Caco-2 (cell line): ENCODE data around the gene ICAM1. TPM values are rescaled to one million over a fixed set of nuclear protein-coding genes. Genes with fewer than 3 reads are reported as not detected.

Source experiments
- BruUV-seq: library from RNA; stranded (reverse); fragments of 400-500 nt; replicated peaks from 2 replicates; lab custom pipeline; 2021; lab: Mats Ljungman, UMichigan
- CTCF ChIA-PET: fragments of 300-600 bp; sonication (Branson Sonifier 250); formaldehyde crosslinking; loops from one replicate; lab custom pipeline; 2022; ENCODE audit warnings: antibody characterized with exemption; lab: Charles Lee
- POLR2A ChIA-PET: fragments of 300-600 bp; sonication (Branson Sonifier 250); formaldehyde crosslinking; loops from one replicate; lab custom pipeline; 2022; ENCODE audit warnings: antibody characterized with exemption; lab: Charles Lee
- DNase-seq, 2 experiments: peaks; one replicate each; pipeline versions ENCODE4 v3.0.0 to v3.0.0-alpha.2; 2020 to 2022
- H3K27me3 ChIP-seq: replicated peaks from 2 replicates; pipeline ENCODE4 v1.6.0; 2011; ENCODE audit warnings: low read length; ENCODE audit not compliant: control insufficient read depth, insufficient read depth
- H3K36me3 ChIP-seq: 2 replicates; pipeline ENCODE4 v1.5.1; 2011; ENCODE audit warnings: low read length; ENCODE audit not compliant: control insufficient read depth, insufficient read depth
- H3K4me1 ChIP-seq: fragments of 250-450 bp; sonication (Bioruptor Pico); 2 replicates; pipeline ENCODE4 v1.5.1; 2020; ENCODE audit warnings: mild to moderate bottlenecking
- H3K4me3 ChIP-seq: 2 replicates; pipeline ENCODE4 v1.5.1; 2011; ENCODE audit warnings: low read depth, mild to moderate bottlenecking, control low read depth, low read length
- H3K9me3 ChIP-seq: fragments of 250-450 bp; sonication (Bioruptor Pico); 2 replicates; pipeline ENCODE4 v1.5.1; 2020; ENCODE audit warnings: mild to moderate bottlenecking, moderate library complexity
- H3K27ac Mint-ChIP-seq: one replicate; pipeline ENCODE4 v1.8.0; 2022; ENCODE audit warnings: mixed read lengths; ENCODE audit not compliant: unreplicated experiment
- H3K27me3 Mint-ChIP-seq: one replicate; pipeline ENCODE4 v1.8.0; 2022; ENCODE audit warnings: mixed read lengths; ENCODE audit not compliant: insufficient read depth, unreplicated experiment
- H3K36me3 Mint-ChIP-seq: one replicate; pipeline ENCODE4 v1.8.0; 2022; ENCODE audit warnings: mild to moderate bottlenecking, mixed read lengths; ENCODE audit not compliant: insufficient read depth, unreplicated experiment
- H3K4me1 Mint-ChIP-seq: one replicate; pipeline ENCODE4 v1.8.0; 2022; ENCODE audit warnings: low read depth, mixed read lengths; ENCODE audit not compliant: unreplicated experiment
- H3K4me3 Mint-ChIP-seq: one replicate; pipeline ENCODE4 v1.8.0; 2022; ENCODE audit warnings: mild to moderate bottlenecking, moderate library complexity, mixed read lengths; ENCODE audit not compliant: unreplicated experiment
- H3K9me3 Mint-ChIP-seq: one replicate; pipeline ENCODE4 v1.8.0; 2022; ENCODE audit warnings: mixed read lengths; ENCODE audit not compliant: unreplicated experiment
- CTCF ChIP-seq, 2 experiments: fragments of 200-600 bp in 1 of 2; IDR thresholded peaks; 1 replicate in 1 of 2; 2 replicates in 1 of 2; pipeline versions ENCODE4 v1.5.1 to v1.8.0; 2011 to 2022; ENCODE audit warnings: antibody characterized with exemption in 1 of 2, control low read depth in 1 of 2, inconsistent platforms in 1 of 2, low read depth in 1 of 2, low read length in 1 of 2, mild to moderate bottlenecking in 1 of 2, moderate library complexity in 1 of 2; ENCODE audit not compliant: insufficient read depth in 1 of 2, severe bottlenecking in 1 of 2, unreplicated experiment in 1 of 2
- intact Hi-C: fragments of 100-400 bp; cut with micrococcal nuclease; formaldehyde crosslinking; loops from one replicate; pipeline ENCODE4 v1.10.0; 2022; ENCODE audit not compliant: unreplicated experiment
- total RNA-seq: library from RNA; stranded (reverse); gene quantifications from 2 replicates; pipeline ENCODE4 v1.2.3, GENCODE V29; 2022

Gene ICAM1
- total RNA-seq, 1 experiment from 2014 or later, result 15.7 TPM

- Histone ChIP-seq H3K27me3 (no peaks in the 10 kb centered on the region), H3K4me3 (peak within 1 kb of the TSS; percentile 79), H3K4me1 (peaks cover 6% of the 10 kb centered on the region; the same call in 1 of the 2 replicates), H3K9me3 (no peaks in the 10 kb centered on the region), H3K36me3 (no peaks in the 10 kb centered on the region)
- intact Hi-C loops, result loop anchor here (1.0 to 5.0 kb wide), 3 partner anchors 46 to 64 kb away; partner anchors contain the start of genes ICAM4, ICAM5 and TYK2
- peak within 1 kb of the TSS; percentile 81 for H3K27ac Mint-ChIP-seq
- no peaks in the 10 kb centered on the region for H3K9me3 Mint-ChIP-seq
- POLR2A ChIA-PET, result interaction anchor here (0.5 to 1.3 kb wide), 14 partner anchors 35 to 318 kb away, joined by 3 to 17 read pairs (median 6); partner anchors contain the start of genes CDC37, ICAM1, ICAM4 and ICAM5
- peaks cover 5% of the 10 kb centered on the region for H3K4me1 Mint-ChIP-seq
- CTCF ChIA-PET, result interaction anchor here (1.0 to 2.3 kb wide), 4 partner anchors 55 to 74 kb away, joined by 3 to 26 read pairs (median 13); partner anchors contain the start of genes CDC37 and ICAM1
- H3K4me3 Mint-ChIP-seq, result peak within 1 kb of the TSS; percentile 85
- peak; percentile 96 for DNase-seq
- no TSS peak for BruUV-seq
- H3K27me3 Mint-ChIP-seq, result no peaks in the 10 kb centered on the region
- H3K36me3 Mint-ChIP-seq, result peaks cover 44% of the 10 kb centered on the region
- TF ChIP-seq CTCF (IDR thresholded peaks at IDR 0.05; ENCODE audit: insufficient read depth in 1 of 2, low read depth in 1 of 2, low read length in 1 of 2, severe bottlenecking in 1 of 2, unreplicated experiment in 1 of 2), result no peak
Measured at GRCh38 chr19:10332965-10333757, 62.2 kb downstream of the ICAM1 start, which contains the start of gene RAVER1. TSS of gene RAVER1 (minus strand) at chr19:10333529. CDS start at chr19:10333507, 22 bp downstream.

- no peaks in the 10 kb centered on the region for H3K27me3 Mint-ChIP-seq
- H3K4me3 ChIP-seq, result peak overlapping the region; percentile 79
- H3K4me1 Mint-ChIP-seq, result peaks cover 5% of the 10 kb centered on the region
- H3K9me3 Mint-ChIP-seq, result no peaks in the 10 kb centered on the region
- H3K36me3 ChIP-seq, result no peaks in the 10 kb centered on the region
- H3K36me3 Mint-ChIP-seq, result peaks cover 42% of the 10 kb centered on the region
- peaks cover 6% of the 10 kb centered on the region; the same call in 1 of the 2 replicates for H3K4me1 ChIP-seq
- H3K9me3 ChIP-seq, result no peaks in the 10 kb centered on the region
- intact Hi-C loops, result loop anchor here (1.0 to 5.0 kb wide), 3 partner anchors 46 to 65 kb away; partner anchors contain the start of genes ICAM4, ICAM5 and TYK2
- no peak for DNase-seq
- peak overlapping the region; percentile 81 for H3K27ac Mint-ChIP-seq
- ChIA-PET POLR2A (interaction anchor here (0.5 to 1.3 kb wide), 16 partner anchors 34 to 318 kb away, joined by 3 to 17 read pairs (median 6); partner anchors contain the start of genes CDC37, ICAM1, ICAM4 and ICAM5), CTCF (interaction anchor here (0.7 to 2.3 kb wide), 8 partner anchors 44 to 502 kb away, joined by 3 to 26 read pairs (median 6); partner anchors contain the start of genes CDC37, ICAM1, ICAM5 and TMED1)
- H3K4me3 Mint-ChIP-seq, result peak overlapping the region; percentile 85
- TSS peak; percentile 71 for BruUV-seq
- TF ChIP-seq CTCF (IDR thresholded peaks at IDR 0.05; ENCODE audit: insufficient read depth in 1 of 2, low read depth in 1 of 2, low read length in 1 of 2, severe bottlenecking in 1 of 2, unreplicated experiment in 1 of 2), result no peak
- no peaks in the 10 kb centered on the region for H3K27me3 ChIP-seq
Measured at GRCh38 chr19:10333758-10334587, 63.1 kb downstream of the ICAM1 start.
